ENCODE data around the gene ABLIM3. TPM values are rescaled to one million over a fixed set of nuclear protein-coding genes. Genes with fewer than 3 reads are reported as not detected.

The ABLIM3 gene
- total and polyA plus RNA-seq, 2 of the 13 experiments (the other 11 are each of a cell fraction or from before 2014, with no cell fraction given) = 0.53 to 6.3 TPM

DNA sequence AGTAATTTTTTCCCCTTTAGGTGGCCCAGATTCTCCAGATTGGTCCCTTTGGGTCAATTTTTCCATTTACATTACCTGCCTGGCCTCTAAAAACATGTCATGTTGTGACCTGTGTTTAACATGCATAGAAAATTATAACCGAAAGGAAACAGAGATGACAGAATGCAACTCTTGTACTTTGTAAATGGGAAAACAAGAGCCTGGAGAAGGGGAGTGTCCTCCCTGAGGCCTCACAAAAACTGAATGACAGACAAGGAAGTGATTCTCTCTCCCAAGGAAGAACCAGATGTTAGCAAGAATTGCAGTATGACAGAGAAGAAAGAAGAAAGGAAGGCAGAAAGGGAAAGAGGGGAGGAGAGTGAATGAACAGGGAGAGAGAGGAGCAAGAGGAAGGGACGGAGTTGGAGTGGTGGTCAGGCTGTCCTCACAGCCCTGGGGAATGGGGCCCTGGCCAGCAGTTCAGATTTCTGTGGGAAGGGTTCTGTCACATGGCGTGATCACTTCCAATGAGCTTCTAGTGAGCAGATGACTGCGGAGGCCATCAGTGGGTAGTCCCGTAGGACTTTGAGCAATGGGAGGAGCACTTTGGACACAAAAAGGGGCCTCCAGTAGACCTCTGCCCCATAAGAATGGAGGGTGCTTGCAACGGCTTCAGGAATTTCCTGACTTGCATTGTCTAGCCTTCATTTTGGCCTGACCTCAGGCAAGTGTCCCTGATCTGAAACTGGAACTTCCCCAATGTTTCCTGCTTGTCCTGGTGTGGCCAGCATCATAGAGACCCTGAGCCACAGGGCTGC, 31.6 kb downstream of the ABLIM3 start (continued):
- TF ChIP-seq, protein P1, sequence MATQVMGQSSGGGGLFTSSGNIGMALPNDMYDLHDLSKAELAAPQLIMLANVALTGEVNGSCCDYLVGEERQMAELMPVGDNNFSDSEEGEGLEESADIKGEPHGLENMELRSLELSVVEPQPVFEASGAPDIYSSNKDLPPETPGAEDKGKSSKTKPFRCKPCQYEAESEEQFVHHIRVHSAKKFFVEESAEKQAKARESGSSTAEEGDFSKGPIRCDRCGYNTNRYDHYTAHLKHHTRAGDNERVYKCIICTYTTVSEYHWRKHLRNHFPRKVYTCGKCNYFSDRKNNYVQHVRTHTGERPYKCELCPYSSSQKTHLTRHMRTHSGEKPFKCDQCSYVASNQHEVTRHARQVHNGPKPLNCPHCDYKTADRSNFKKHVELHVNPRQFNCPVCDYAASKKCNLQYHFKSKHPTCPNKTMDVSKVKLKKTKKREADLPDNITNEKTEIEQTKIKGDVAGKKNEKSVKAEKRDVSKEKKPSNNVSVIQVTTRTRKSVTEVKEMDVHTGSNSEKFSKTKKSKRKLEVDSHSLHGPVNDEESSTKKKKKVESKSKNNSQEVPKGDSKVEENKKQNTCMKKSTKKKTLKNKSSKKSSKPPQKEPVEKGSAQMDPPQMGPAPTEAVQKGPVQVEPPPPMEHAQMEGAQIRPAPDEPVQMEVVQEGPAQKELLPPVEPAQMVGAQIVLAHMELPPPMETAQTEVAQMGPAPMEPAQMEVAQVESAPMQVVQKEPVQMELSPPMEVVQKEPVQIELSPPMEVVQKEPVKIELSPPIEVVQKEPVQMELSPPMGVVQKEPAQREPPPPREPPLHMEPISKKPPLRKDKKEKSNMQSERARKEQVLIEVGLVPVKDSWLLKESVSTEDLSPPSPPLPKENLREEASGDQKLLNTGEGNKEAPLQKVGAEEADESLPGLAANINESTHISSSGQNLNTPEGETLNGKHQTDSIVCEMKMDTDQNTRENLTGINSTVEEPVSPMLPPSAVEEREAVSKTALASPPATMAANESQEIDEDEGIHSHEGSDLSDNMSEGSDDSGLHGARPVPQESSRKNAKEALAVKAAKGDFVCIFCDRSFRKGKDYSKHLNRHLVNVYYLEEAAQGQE (IDR thresholded peaks at IDR 0.05; ENCODE audit: borderline replicate concordance in 1 of 2, low read depth in 1 of 2, low read length in 2 of 2) = peak in 1 of 2 experiments; percentile 51; a peak in 1 of 4 replicates
- TF ChIP-seq ZNF317 (CRISPR knock-in tag; IDR thresholded peaks at IDR 0.05) (peak; percentile 82), SKI (IDR thresholded peaks at IDR 0.05; ENCODE audit: partially characterized antibody) (no peak), SNAI1 (CRISPR knock-in tag; IDR thresholded peaks at IDR 0.05; ENCODE audit: borderline replicate concordance) (peak; percentile 41; the same call in 1 of the 2 replicates), ZNF709 (CRISPR knock-in tag; IDR thresholded peaks at IDR 0.05) (peak; percentile 59), ZFP37 (CRISPR knock-in tag; IDR thresholded peaks at IDR 0.05; ENCODE audit: borderline replicate concordance) (0 out of 2 replicates have a peak, but pooled peaks have one; percentile 38), RARG (CRISPR knock-in tag; IDR thresholded peaks at IDR 0.05; ENCODE audit: low read depth) (no peak), HOXA5 (CRISPR knock-in tag; IDR thresholded peaks at IDR 0.05) (peak; percentile 25; the same call in 1 of the 2 replicates), KAT8 (CRISPR knock-in tag; IDR thresholded peaks at IDR 0.05) (peak; percentile 66), KMT2B (CRISPR knock-in tag; IDR thresholded peaks at IDR 0.05) (peak; percentile 18; the same call in 1 of the 2 replicates), RXRB (CRISPR knock-in tag; IDR thresholded peaks at IDR 0.05; ENCODE audit: borderline replicate concordance) (peak; percentile 60), ZNF75D (CRISPR knock-in tag; IDR thresholded peaks at IDR 0.05; ENCODE audit: borderline replicate concordance) (no peak), GABPA (IDR thresholded peaks at IDR 0.05; ENCODE audit: low read depth, low read length) (no peak), GABPA (CRISPR knock-in tag; IDR thresholded peaks at IDR 0.05; ENCODE audit: low read depth) (peak; percentile 44; the same call in 1 of the 2 replicates), POLR2A (IDR thresholded peaks at IDR 0.05; ENCODE audit: insufficient read depth in 1 of 2, low read depth in 2 of 2, low read length in 2 of 2) (peak; percentile 93 to 94), LCORL (IDR thresholded peaks at IDR 0.05) (no peak), LCORL (CRISPR knock-in tag; IDR thresholded peaks at IDR 0.05) (peak; percentile 93), ARID2 (CRISPR knock-in tag; IDR thresholded peaks at IDR 0.05; ENCODE audit: borderline replicate concordance) (no peak), ZMAT3 (CRISPR knock-in tag; conservative IDR thresholded peaks at IDR 0.05) (0 out of 2 replicates have a peak, but pooled peaks have one; percentile 21), DR1 (CRISPR knock-in tag; IDR thresholded peaks at IDR 0.05) (peak; percentile 87; the same call in 1 of the 2 replicates), CBX1 (IDR thresholded peaks at IDR 0.05; ENCODE audit: low read depth) (peak; percentile 6)
- TF ChIP-seq, protein P2, sequence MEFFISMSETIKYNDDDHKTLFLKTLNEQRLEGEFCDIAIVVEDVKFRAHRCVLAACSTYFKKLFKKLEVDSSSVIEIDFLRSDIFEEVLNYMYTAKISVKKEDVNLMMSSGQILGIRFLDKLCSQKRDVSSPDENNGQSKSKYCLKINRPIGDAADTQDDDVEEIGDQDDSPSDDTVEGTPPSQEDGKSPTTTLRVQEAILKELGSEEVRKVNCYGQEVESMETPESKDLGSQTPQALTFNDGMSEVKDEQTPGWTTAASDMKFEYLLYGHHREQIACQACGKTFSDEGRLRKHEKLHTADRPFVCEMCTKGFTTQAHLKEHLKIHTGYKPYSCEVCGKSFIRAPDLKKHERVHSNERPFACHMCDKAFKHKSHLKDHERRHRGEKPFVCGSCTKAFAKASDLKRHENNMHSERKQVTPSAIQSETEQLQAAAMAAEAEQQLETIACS (CRISPR knock-in tag; IDR thresholded peaks at IDR 0.05) = no peak
- TF ChIP-seq, protein P3, sequence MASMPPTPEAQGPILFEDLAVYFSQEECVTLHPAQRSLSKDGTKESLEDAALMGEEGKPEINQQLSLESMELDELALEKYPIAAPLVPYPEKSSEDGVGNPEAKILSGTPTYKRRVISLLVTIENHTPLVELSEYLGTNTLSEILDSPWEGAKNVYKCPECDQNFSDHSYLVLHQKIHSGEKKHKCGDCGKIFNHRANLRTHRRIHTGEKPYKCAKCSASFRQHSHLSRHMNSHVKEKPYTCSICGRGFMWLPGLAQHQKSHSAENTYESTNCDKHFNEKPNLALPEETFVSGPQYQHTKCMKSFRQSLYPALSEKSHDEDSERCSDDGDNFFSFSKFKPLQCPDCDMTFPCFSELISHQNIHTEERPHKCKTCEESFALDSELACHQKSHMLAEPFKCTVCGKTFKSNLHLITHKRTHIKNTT (CRISPR knock-in tag; IDR thresholded peaks at IDR 0.05) = no peak
- TF ChIP-seq, protein P4, sequence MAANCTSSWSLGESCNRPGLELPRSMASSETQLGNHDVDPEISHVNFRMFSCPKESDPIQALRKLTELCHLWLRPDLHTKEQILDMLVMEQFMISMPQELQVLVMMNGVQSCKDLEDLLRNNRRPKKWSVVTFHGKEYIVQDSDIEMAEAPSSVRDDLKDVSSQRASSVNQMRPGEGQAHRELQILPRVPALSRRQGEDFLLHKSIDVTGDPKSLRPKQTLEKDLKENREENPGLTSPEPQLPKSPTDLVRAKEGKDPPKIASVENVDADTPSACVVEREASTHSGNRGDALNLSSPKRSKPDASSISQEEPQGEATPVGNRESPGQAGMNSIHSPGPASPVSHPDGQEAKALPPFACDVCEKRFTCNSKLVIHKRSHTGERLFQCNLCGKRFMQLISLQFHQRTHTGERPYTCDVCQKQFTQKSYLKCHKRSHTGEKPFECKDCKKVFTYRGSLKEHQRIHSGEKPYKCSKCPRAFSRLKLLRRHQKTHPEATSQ (CRISPR knock-in tag; IDR thresholded peaks at IDR 0.05; ENCODE audit: borderline replicate concordance) = no peak
